Measurements from ENCODE around the gene HGS. TPM values are rescaled to one million over a fixed set of nuclear protein-coding genes. Genes with fewer than 3 reads are reported as not detected.

The HGS gene
- total and polyA plus RNA-seq, 2 experiments from 2014 or later = 59.2 to 128 TPM

- no peaks in the 10 kb centered on the region for H3K36me3 ChIP-seq (replicated peaks; ENCODE audit: insufficient read depth, low read depth)
- no peak overlapping the region for H3K27ac ChIP-seq
- peaks cover 17% of the 10 kb centered on the region for H3K79me2 ChIP-seq
Measured at GRCh38 chr17:81691608-81692007, 7.8 kb downstream of the HGS start.

DNA sequence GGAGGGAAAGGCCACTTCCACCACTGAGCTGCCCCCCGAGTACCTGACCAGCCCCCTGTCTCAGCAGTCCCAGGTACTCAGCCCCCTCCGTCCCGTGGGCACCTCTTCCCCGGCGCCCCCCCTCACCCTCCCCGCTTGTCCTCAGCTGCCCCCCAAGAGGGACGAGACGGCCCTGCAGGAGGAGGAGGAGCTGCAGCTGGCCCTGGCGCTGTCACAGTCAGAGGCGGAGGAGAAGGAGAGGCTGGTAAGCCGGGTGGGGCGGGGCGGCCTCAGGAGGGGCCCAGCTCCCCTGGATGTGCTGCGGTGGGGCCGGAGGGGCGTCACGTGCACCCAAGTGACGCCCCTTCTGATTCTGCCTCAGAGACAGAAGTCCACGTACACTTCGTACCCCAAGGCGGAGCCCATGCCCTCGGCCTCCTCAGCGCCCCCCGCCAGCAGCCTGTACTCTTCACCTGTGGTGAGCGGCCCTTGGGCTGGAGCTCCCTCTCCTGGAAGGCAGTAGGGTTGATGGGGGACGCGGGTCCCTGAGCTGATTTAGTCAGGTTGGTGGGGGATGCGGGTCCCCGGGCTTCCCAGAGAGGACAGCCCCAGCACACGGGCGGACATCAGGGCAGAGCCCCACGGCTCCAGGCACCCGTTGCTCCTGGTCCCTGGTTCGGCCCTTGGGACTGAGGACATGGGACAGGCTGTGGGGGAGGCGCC, 9.8 kb downstream of the HGS start:
- H3K4me2 ChIP-seq = no peak overlapping the region
- DNase-seq (ENCODE audit: low spot score) = no peak
- no peaks in the 10 kb centered on the region for H3K9me3 ChIP-seq (ENCODE audit: low read depth)
- no peak for TF ChIP-seq EZH2 (IDR thresholded peaks at IDR 0.05; ENCODE audit: borderline replicate concordance)
- no peak for TF ChIP-seq EZH2phosphoT487 (IDR thresholded peaks at IDR 0.05; ENCODE audit: low read depth, severe bottlenecking, unreplicated experiment)
- TF ChIP-seq CTCF (IDR thresholded peaks at IDR 0.05; ENCODE audit: poor library complexity) = no peak
- no peaks in the 10 kb centered on the region for H3K9me2 ChIP-seq (replicated peaks; ENCODE audit: insufficient read depth)
- no peak overlapping the region for H3K27ac ChIP-seq
- H3K4me3 ChIP-seq = no peak overlapping the region
- 93% methylated on average over 23 of the region's 35 CpGs for WGBS (ENCODE audit: low lambda C conversion rate, missing lambda C conversion rate)
- peaks cover 21% of the 10 kb centered on the region for H3K79me2 ChIP-seq
- no peak overlapping the region for H2AFZ ChIP-seq
- no peaks in the 10 kb centered on the region for H3K27me3 ChIP-seq
- H3K36me3 ChIP-seq (replicated peaks; ENCODE audit: insufficient read depth, low read depth) = no peaks in the 10 kb centered on the region
- H3K4me1 ChIP-seq (ENCODE audit: insufficient read depth) = no peaks in the 10 kb centered on the region
- peaks cover 3% of the 10 kb centered on the region for H4K20me1 ChIP-seq (ENCODE audit: insufficient read depth, poor library complexity, severe bottlenecking)

More at GRCh38 chr17:81691608-81692007, 7.8 kb downstream of the HGS start:
- 99% methylated on average over 19 of the region's 20 CpGs for WGBS (ENCODE audit: low lambda C conversion rate, missing lambda C conversion rate)
- Histone ChIP-seq H3K9me2 (replicated peaks; ENCODE audit: insufficient read depth) (no peaks in the 10 kb centered on the region), H3K9me3 (ENCODE audit: low read depth) (no peaks in the 10 kb centered on the region), H2AFZ (no peak overlapping the region), H3K4me1 (ENCODE audit: insufficient read depth) (no peaks in the 10 kb centered on the region), H3K4me3 (no peak overlapping the region), H3K4me2 (no peak overlapping the region), H4K20me1 (ENCODE audit: insufficient read depth, poor library complexity, severe bottlenecking) (peaks cover 3% of the 10 kb centered on the region), H3K27me3 (no peaks in the 10 kb centered on the region)
- no peak for DNase-seq (ENCODE audit: low spot score)
- TF ChIP-seq CTCF (IDR thresholded peaks at IDR 0.05; ENCODE audit: poor library complexity) (no peak), EZH2 (IDR thresholded peaks at IDR 0.05; ENCODE audit: borderline replicate concordance) (no peak), EZH2phosphoT487 (IDR thresholded peaks at IDR 0.05; ENCODE audit: low read depth, severe bottlenecking, unreplicated experiment) (no peak)

- Histone ChIP-seq H4K20me1 (ENCODE audit: insufficient read depth, poor library complexity, severe bottlenecking) (peaks cover 3% of the 10 kb centered on the region), H3K4me1 (ENCODE audit: insufficient read depth) (no peaks in the 10 kb centered on the region), H3K79me2 (peaks cover 32% of the 10 kb centered on the region), H2AFZ (no peak overlapping the region), H3K27me3 (no peaks in the 10 kb centered on the region), H3K4me2 (no peak overlapping the region), H3K36me3 (replicated peaks; ENCODE audit: insufficient read depth, low read depth) (no peaks in the 10 kb centered on the region), H3K4me3 (no peak overlapping the region), H3K27ac (no peak overlapping the region), H3K9me2 (replicated peaks; ENCODE audit: insufficient read depth) (no peaks in the 10 kb centered on the region), H3K9me3 (ENCODE audit: low read depth) (no peaks in the 10 kb centered on the region)
- 97% methylated on average over 19 of the region's 19 CpGs for WGBS (ENCODE audit: low lambda C conversion rate, missing lambda C conversion rate)
- TF ChIP-seq EZH2phosphoT487 (IDR thresholded peaks at IDR 0.05; ENCODE audit: low read depth, severe bottlenecking, unreplicated experiment) (no peak), EZH2 (IDR thresholded peaks at IDR 0.05; ENCODE audit: borderline replicate concordance) (no peak), CTCF (IDR thresholded peaks at IDR 0.05; ENCODE audit: poor library complexity) (no peak)
- DNase-seq (ENCODE audit: low spot score) = no peak
Measured at GRCh38 chr17:81694810-81695209, 11.0 kb downstream of the HGS start.
